Uterus (tissue), 4 donors: Measurements from ENCODE around the gene TMCO6. TPM values are rescaled to one million over a fixed set of nuclear protein-coding genes. Genes with fewer than 3 reads are reported as not detected.
A peak's percentile ranks its signal among the peaks of the same experiment; 100 is the strongest.

Experiments used
- DNase-seq, 2 donors: peaks; one replicate each; pipeline ENCODE4 v3.0.0-alpha.2; 2019 to 2020
- H3K27ac ChIP-seq, 2 donors: fragments of 200-600 bp; sonication (generic); 1 replicate in 1 of 2; 2 replicates in 1 of 2; pipeline ENCODE4 v1.5.1; 2016 to 2018
- H3K27me3 ChIP-seq, 2 donors: fragments of 200-600 bp; sonication (generic); one replicate each; pipeline ENCODE4 v1.5.1; 2018 to 2019; ENCODE audit warnings: control low read depth in 1 of 2
- H3K36me3 ChIP-seq, 2 donors: fragments of 200-600 bp; sonication (generic); one replicate each; pipeline ENCODE4 v1.5.1; 2019; ENCODE audit warnings: control low read depth in 1 of 2
- H3K4me1 ChIP-seq, 2 donors: fragments of 200-600 bp; sonication (generic); one replicate each; pipeline ENCODE4 v1.5.1; 2018 to 2019; ENCODE audit warnings: control low read depth in 1 of 2
- H3K4me3 ChIP-seq, 2 donors: fragments of 200-600 bp; sonication (generic); 1 replicate in 1 of 2; 2 replicates in 1 of 2; pipeline ENCODE4 v1.5.1; 2018 to 2019; ENCODE audit warnings: mild to moderate bottlenecking in 1 of 2
- H3K9me3 ChIP-seq, 2 donors: fragments of 200-600 bp; sonication (generic); one replicate each; pipeline ENCODE4 v1.5.1; 2019; ENCODE audit warnings: control low read depth in 1 of 2
- CTCF ChIP-seq, 4 experiments: fragments of 200-600 bp in 2 of 4; fragments of 450-650 bp in 2 of 4; sonication (generic) in 2 of 4; IDR thresholded peaks; one replicate each; pipeline ENCODE4 v1.5.1; 2016 to 2019; ENCODE audit warnings: antibody characterized with exemption in 4 of 4, mild to moderate bottlenecking in 2 of 4, moderate library complexity in 1 of 4
- POLR2A ChIP-seq, 2 donors: fragments of 450-650 bp; IDR thresholded peaks; one replicate each; pipeline ENCODE4 v1.6.1; 2016; ENCODE audit warnings: antibody characterized with exemption in 2 of 2, mild to moderate bottlenecking in 1 of 2, moderate library complexity in 1 of 2
- intact Hi-C: fragments of 100-400 bp; cut with DNase I; formaldehyde crosslinking; loops from one replicate; pipeline ENCODE4 v1.15.1; 2023; ENCODE audit warnings: low total_unique reads
- total RNA-seq, 4 donors: library from RNA; depleted of rRNA in 3 of 4; stranded (reverse); fragments of >200 nt in 3 of 4; gene quantifications; one replicate each; pipeline versions ENCODE4 v1.1.0 to v1.2.4, GENCODE V29; 2014 to 2023
- donor health status: DM: yes; HTN: yes; CAD: no.

TMCO6 gene
- total RNA-seq, 4 donors from 2014 or later: 6.2 to 36.2 (median 22.7) TPM

GRCh38 chr5:140630292-140631035 lies 8.8 kb upstream of the TMCO6 start:
- H3K9me3 ChIP-seq: no peaks in the 10 kb centered on the region
- no peak overlapping the region for H3K4me3 ChIP-seq
- DNase-seq: no peak
- intact Hi-C loops: no loop called here
- H3K4me1 ChIP-seq: no peaks in the 10 kb centered on the region
- H3K27me3 ChIP-seq: no peaks in the 10 kb centered on the region
- no peak overlapping the region for H3K27ac ChIP-seq
- no peaks in the 10 kb centered on the region for H3K36me3 ChIP-seq
- TF ChIP-seq POLR2A (IDR thresholded peaks at IDR 0.05): no peak
- TF ChIP-seq CTCF (IDR thresholded peaks at IDR 0.05): no peak

- intact Hi-C loops: no loop called here
- H3K4me3 ChIP-seq: no peak overlapping the region
These were observed 8.2 kb upstream of the TMCO6 start for GRCh38 chr5:140631036-140631417.

GRCh38 chr5:140631831-140632365 lies 7.4 kb upstream of the TMCO6 start:
- Histone ChIP-seq H3K27ac (peak overlapping the region; percentile 56 to 61), H3K9me3 (no peaks in the 10 kb centered on the region), H3K36me3 (no peaks in the 10 kb centered on the region), H3K27me3 (no peaks in the 10 kb centered on the region), H3K4me1 (no peaks in the 10 kb centered on the region), H3K4me3 (peak overlapping the region; percentile 32 to 45)
- TF ChIP-seq CTCF (IDR thresholded peaks at IDR 0.05) (no peak), POLR2A (IDR thresholded peaks at IDR 0.05) (no peak)
- DNase-seq: no peak
- intact Hi-C loops: no loop called here

More at GRCh38 chr5:140631036-140631417, 8.2 kb upstream of the TMCO6 start:
- TF ChIP-seq CTCF (IDR thresholded peaks at IDR 0.05): no peak
- no peak for TF ChIP-seq POLR2A (IDR thresholded peaks at IDR 0.05)
- Histone ChIP-seq H3K9me3 (no peaks in the 10 kb centered on the region), H3K27me3 (no peaks in the 10 kb centered on the region), H3K4me1 (no peaks in the 10 kb centered on the region), H3K36me3 (no peaks in the 10 kb centered on the region), H3K27ac (no peak overlapping the region)
- DNase-seq: no peak

GRCh38 chr5:140632366-140633020 lies 6.8 kb upstream of the TMCO6 start:
- Histone ChIP-seq H3K27ac (peak overlapping the region; percentile 56 to 61), H3K9me3 (no peaks in the 10 kb centered on the region), H3K4me1 (no peaks in the 10 kb centered on the region), H3K27me3 (no peaks in the 10 kb centered on the region), H3K4me3 (peak overlapping the region; percentile 32 to 45), H3K36me3 (no peaks in the 10 kb centered on the region)
- peak; percentile 31 to 52 for DNase-seq
- intact Hi-C loops: no loop called here
- TF ChIP-seq CTCF (IDR thresholded peaks at IDR 0.05) (no peak), POLR2A (IDR thresholded peaks at IDR 0.05) (peak in 1 of 2 donors; percentile 13)

- no peak for DNase-seq
- TF ChIP-seq CTCF (IDR thresholded peaks at IDR 0.05) (no peak), POLR2A (IDR thresholded peaks at IDR 0.05) (peak in 1 of 2 donors; percentile 8)
- intact Hi-C loops: no loop called here
- Histone ChIP-seq H3K36me3 (no peaks in the 10 kb centered on the region), H3K27me3 (no peaks in the 10 kb centered on the region), H3K4me1 (no peaks in the 10 kb centered on the region), H3K4me3 (peak within 1 kb of the TSS; percentile 32 to 45), H3K9me3 (no peaks in the 10 kb centered on the region), H3K27ac (peak within 1 kb of the TSS; percentile 56 to 61)
These were observed 6.2 kb upstream of the TMCO6 start, which contains the start of gene CD14 for GRCh38 chr5:140633021-140633471. CD14 (minus strand) TSS chr5:140633175; CDS start chr5:140633071, 104 bp downstream.
